NCI-H82 treated with DMSO at 0.1 percent for 48 hours (cell line): ENCODE data around the gene MELTF.

Experiments
- DNase-seq: peaks from one replicate; lab custom pipeline; 2025; ENCODE audit not compliant: unreplicated experiment; lab: John Stamatoyannopoulos, UW

MELTF gene

GRCh38 chr3:197027151-197027895 lies 2.3 kb downstream of the MELTF start:
- no peak for DNase-seq

- peak; percentile 42 for DNase-seq
Measured at GRCh38 chr3:197026481-197026866, 3.1 kb downstream of the MELTF start.

GRCh38 chr3:197025736-197026480 lies 3.7 kb downstream of the MELTF start:
- no peak for DNase-seq

GRCh38 chr3:197024881-197025735 lies 4.5 kb downstream of the MELTF start:
- DNase-seq, result no peak

GRCh38 chr3:197023998-197024651 lies 5.5 kb downstream of the MELTF start:
- no peak for DNase-seq

GRCh38 chr3:197023241-197023997 lies 6.2 kb downstream of the MELTF start:
- DNase-seq, result no peak

- no peak for DNase-seq
Measured at GRCh38 chr3:197022405-197023231, 7.0 kb downstream of the MELTF start.

GRCh38 chr3:197021729-197022404 lies 7.8 kb downstream of the MELTF start:
- DNase-seq, result no peak

- no peak for DNase-seq
Measured at GRCh38 chr3:197021231-197021630, 8.4 kb downstream of the MELTF start.

GRCh38 chr3:197019535-197019934 lies 10.1 kb downstream of the MELTF start:
- DNase-seq, result no peak

- no peak for DNase-seq
Measured at GRCh38 chr3:197019021-197019420, 10.6 kb downstream of the MELTF start.

GRCh38 chr3:197017003-197017402 lies 12.6 kb downstream of the MELTF start:
- no peak for DNase-seq

GRCh38 chr3:197015790-197016736 lies 13.6 kb downstream of the MELTF start:
- DNase-seq, result no peak

- no peak for DNase-seq
Measured at GRCh38 chr3:197014942-197015575, 14.6 kb downstream of the MELTF start.

- DNase-seq, result no peak
Measured at GRCh38 chr3:197014024-197014423, 15.6 kb downstream of the MELTF start.

GRCh38 chr3:197012540-197012883 lies 17.1 kb downstream of the MELTF start:
- no peak for DNase-seq

- no peak for DNase-seq
Measured at GRCh38 chr3:197011780-197012539, 17.7 kb downstream of the MELTF start.
